GM23248 (cell line): ENCODE data around the gene C1QTNF3.
"Not testable (repeated sequence)": the region's sequence is repeated elsewhere in the genome, so short reads cannot be mapped to it uniquely, and the experiment has no call there.

Source experiments
- EZH2 ChIP-seq: fragments of 200-600 bp; sonication (generic); IDR thresholded peaks from 2 replicates; pipeline ENCODE4 v1.6.1; 2018; ENCODE audit warnings: antibody characterized with exemption, mild to moderate bottlenecking; ENCODE audit not compliant: insufficient read depth, poor library complexity, severe bottlenecking
- EZH2phosphoT487 ChIP-seq: fragments of 200-600 bp; sonication (generic); IDR thresholded peaks from 2 replicates; pipeline ENCODE4 v1.6.1; 2018; ENCODE audit warnings: antibody characterized with exemption, moderate library complexity, mild to moderate bottlenecking, low read depth; ENCODE audit not compliant: insufficient read depth

DNA sequence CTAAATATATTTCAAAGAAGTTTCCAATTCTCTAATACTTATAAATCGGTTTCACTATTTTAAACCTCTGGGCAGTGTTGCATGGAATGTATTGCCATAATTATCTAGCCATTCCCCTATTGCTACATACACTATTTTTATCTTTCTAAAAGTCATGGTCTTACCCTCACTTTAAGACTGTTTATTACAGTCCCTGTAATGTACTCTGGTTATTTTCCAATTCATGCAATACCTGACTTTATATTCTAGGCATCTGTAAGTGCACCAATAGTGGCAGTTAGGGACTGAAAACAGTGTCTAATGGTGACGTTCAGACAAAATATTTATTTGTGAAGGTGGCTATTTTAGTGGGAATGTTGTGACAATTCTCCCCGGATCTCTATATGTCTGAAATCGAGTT lies 40.9 kb upstream of the C1QTNF3 start:
- TF ChIP-seq EZH2, EZH2phosphoT487: not testable (repeated sequence)
